ENCODE data around the gene GAN.

The GAN gene

GRCh38 chr16:81314603-81315270 is at the start of gene GAN:
TSS of gene GAN (plus strand) at chr16:81314962. CDS start at chr16:81315114, 152 bp downstream.
- peak; percentile 91 for DNase-seq

GRCh38 chr16:81265052-81265451 is 49.7 kb upstream of the GAN start:
- no peak for DNase-seq

GRCh38 chr16:81265658-81266451 is 48.9 kb upstream of the GAN start:
- DNase-seq, result no peak

GRCh38 chr16:81266680-81267095 is 48.1 kb upstream of the GAN start:
- no peak for DNase-seq

- no peak for DNase-seq
These were observed 46.3 kb upstream of the GAN start for GRCh38 chr16:81268509-81268908.

GRCh38 chr16:81273223-81273950 is 41.4 kb upstream of the GAN start:
- DNase-seq, result no peak

GRCh38 chr16:81275064-81275532 is 39.7 kb upstream of the GAN start:
- DNase-seq, result no peak

- no peak for DNase-seq
These were observed 39.0 kb upstream of the GAN start for GRCh38 chr16:81275795-81276194.

- DNase-seq, result no peak
These were observed 38.4 kb upstream of the GAN start for GRCh38 chr16:81276323-81276722.

- DNase-seq, result no peak
These were observed 37.2 kb upstream of the GAN start for GRCh38 chr16:81277541-81278080.

GRCh38 chr16:81278526-81278925 is 36.2 kb upstream of the GAN start:
- no peak for DNase-seq

- no peak for DNase-seq
These were observed 35.4 kb upstream of the GAN start for GRCh38 chr16:81279392-81279791.

GRCh38 chr16:81280393-81280792 is 34.4 kb upstream of the GAN start:
- DNase-seq, result no peak

GRCh38 chr16:81283044-81283443 is 31.7 kb upstream of the GAN start:
- DNase-seq, result no peak

- DNase-seq, result no peak
These were observed 29.7 kb upstream of the GAN start for GRCh38 chr16:81284995-81285600.

GRCh38 chr16:81286190-81286589 is 28.6 kb upstream of the GAN start:
- no peak for DNase-seq

- DNase-seq, result no peak
These were observed 23.6 kb upstream of the GAN start for GRCh38 chr16:81291117-81291516.

GRCh38 chr16:81292936-81293335 is 21.8 kb upstream of the GAN start:
- DNase-seq, result no peak

- DNase-seq, result no peak
These were observed 20.6 kb upstream of the GAN start for GRCh38 chr16:81293909-81294802.

GRCh38 chr16:81296631-81297030 is 18.1 kb upstream of the GAN start:
- DNase-seq, result no peak

GRCh38 chr16:81307770-81308169 is 7.0 kb upstream of the GAN start:
- no peak for DNase-seq

All from activated T-cell treated with anti-CD3 and anti-CD28 coated beads, Interleukin-2, amount 50 U/mL, for 1 hour (primary cell).